ENCODE data around the gene TMEM250.

DNA sequence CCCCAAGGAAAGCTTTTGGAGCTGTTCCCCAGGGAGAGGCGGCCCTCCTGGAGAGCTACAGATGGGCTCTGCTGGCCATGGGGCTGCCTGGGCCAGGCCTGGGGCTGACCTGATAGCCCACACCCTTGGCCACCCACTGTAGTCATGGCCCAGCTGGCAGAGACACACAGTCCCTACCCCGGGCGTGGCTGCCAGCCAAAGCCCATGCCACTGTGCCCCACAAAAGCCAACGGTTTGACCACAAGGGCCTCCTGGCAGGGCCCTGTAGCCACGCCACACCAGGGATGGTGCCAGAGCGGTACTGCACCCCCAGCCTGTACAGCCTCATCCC is 38.8 kb downstream of the TMEM250 start:
- TF ChIP-seq, protein P1, sequence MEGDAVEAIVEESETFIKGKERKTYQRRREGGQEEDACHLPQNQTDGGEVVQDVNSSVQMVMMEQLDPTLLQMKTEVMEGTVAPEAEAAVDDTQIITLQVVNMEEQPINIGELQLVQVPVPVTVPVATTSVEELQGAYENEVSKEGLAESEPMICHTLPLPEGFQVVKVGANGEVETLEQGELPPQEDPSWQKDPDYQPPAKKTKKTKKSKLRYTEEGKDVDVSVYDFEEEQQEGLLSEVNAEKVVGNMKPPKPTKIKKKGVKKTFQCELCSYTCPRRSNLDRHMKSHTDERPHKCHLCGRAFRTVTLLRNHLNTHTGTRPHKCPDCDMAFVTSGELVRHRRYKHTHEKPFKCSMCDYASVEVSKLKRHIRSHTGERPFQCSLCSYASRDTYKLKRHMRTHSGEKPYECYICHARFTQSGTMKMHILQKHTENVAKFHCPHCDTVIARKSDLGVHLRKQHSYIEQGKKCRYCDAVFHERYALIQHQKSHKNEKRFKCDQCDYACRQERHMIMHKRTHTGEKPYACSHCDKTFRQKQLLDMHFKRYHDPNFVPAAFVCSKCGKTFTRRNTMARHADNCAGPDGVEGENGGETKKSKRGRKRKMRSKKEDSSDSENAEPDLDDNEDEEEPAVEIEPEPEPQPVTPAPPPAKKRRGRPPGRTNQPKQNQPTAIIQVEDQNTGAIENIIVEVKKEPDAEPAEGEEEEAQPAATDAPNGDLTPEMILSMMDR (optimal IDR thresholded peaks at IDR 0.05 in 1 of 3, IDR thresholded peaks at IDR 0.05 in 1 of 3, conservative IDR thresholded peaks at IDR 0.05 in 1 of 3; ENCODE audit: extremely low read depth in 1 of 3, insufficient read depth in 2 of 3, low read length in 3 of 3) = no peak
- no peak for TF ChIP-seq EZH2 (IDR thresholded peaks at IDR 0.05; ENCODE audit: low read length)

Measured in keratinocyte (primary cell).